ENCODE measurements around the gene BRD2. TPM values are rescaled to one million over a fixed set of nuclear protein-coding genes. Genes with fewer than 3 reads are reported as not detected.

The BRD2 gene
- total RNA-seq, 1 experiment from 2014 or later: 157 TPM

- TF ChIP-seq EZH2 (IDR thresholded peaks at IDR 0.05; ENCODE audit: low read depth) (no peak), CTCF (conservative IDR thresholded peaks at IDR 0.05) (peak; percentile 39; the same call in 1 of the 2 replicates)
- Histone ChIP-seq H3K27ac (no peak overlapping the region), H3K79me2 (ENCODE audit: low read depth) (no peaks in the 10 kb centered on the region), H3K9me2 (ENCODE audit: insufficient read depth) (no peaks in the 10 kb centered on the region), H3K4me3 (no peak overlapping the region), H3K4me1 (replicated peaks; ENCODE audit: insufficient read depth) (no peaks in the 10 kb centered on the region), H3F3A (ENCODE audit: insufficient read depth, low read depth) (no peaks in the 10 kb centered on the region), H3K9me3 (ENCODE audit: insufficient read depth, low read depth) (no peaks in the 10 kb centered on the region), H4K20me1 (ENCODE audit: insufficient read depth) (no peaks in the 10 kb centered on the region), H3K4me2 (no peak overlapping the region), H3K36me3 (ENCODE audit: low read depth) (no peaks in the 10 kb centered on the region), H3K27me3 (ENCODE audit: insufficient read depth, low read depth) (peaks cover 74% of the 10 kb centered on the region), H2AFZ (no peak overlapping the region)
- intact Hi-C loops (cut with micrococcal nuclease; ENCODE audit: unreplicated experiment): no loop called here
- POLR2A ChIA-PET (ENCODE audit: unreplicated experiment): no interaction called here
- CTCF ChIA-PET: no interaction called here
- DNase-seq: no peak
- no TSS peak for BruUV-seq (replicated peaks)
Observed at GRCh38 chr6:33000055-33000454, 31.7 kb downstream of the BRD2 start.

- ChIA-PET CTCF (no interaction called here), POLR2A (ENCODE audit: unreplicated experiment) (no interaction called here)
- no peak overlapping the region for H3K27ac ChIP-seq
- H3K4me2 ChIP-seq: no peak overlapping the region
- no peaks in the 10 kb centered on the region for H3K9me2 ChIP-seq (ENCODE audit: insufficient read depth)
- H4K20me1 ChIP-seq (ENCODE audit: insufficient read depth): no peaks in the 10 kb centered on the region
- no peaks in the 10 kb centered on the region for H3F3A ChIP-seq (ENCODE audit: insufficient read depth, low read depth)
- H3K36me3 ChIP-seq (ENCODE audit: low read depth): no peaks in the 10 kb centered on the region
- H2AFZ ChIP-seq: no peak overlapping the region
- H3K27me3 ChIP-seq (ENCODE audit: insufficient read depth, low read depth): peaks cover 79% of the 10 kb centered on the region
- intact Hi-C loops (cut with micrococcal nuclease; ENCODE audit: unreplicated experiment): no loop called here
- TF ChIP-seq EZH2 (IDR thresholded peaks at IDR 0.05; ENCODE audit: low read depth): no peak
- TF ChIP-seq CTCF (conservative IDR thresholded peaks at IDR 0.05): no peak
- H3K4me1 ChIP-seq (replicated peaks; ENCODE audit: insufficient read depth): no peaks in the 10 kb centered on the region
- DNase-seq: no peak
- H3K4me3 ChIP-seq: no peak overlapping the region
- H3K9me3 ChIP-seq (ENCODE audit: insufficient read depth, low read depth): no peaks in the 10 kb centered on the region
- H3K79me2 ChIP-seq (ENCODE audit: low read depth): no peaks in the 10 kb centered on the region
- no TSS peak for BruUV-seq (replicated peaks)
Observed at GRCh38 chr6:33001685-33002084, 33.3 kb downstream of the BRD2 start.

GRCh38 chr6:33004940-33005339, 36.5 kb downstream of the BRD2 start:
- Histone ChIP-seq H2AFZ (no peak overlapping the region), H3K27ac (no peak overlapping the region), H3K27me3 (ENCODE audit: insufficient read depth, low read depth) (peaks cover 95% of the 10 kb centered on the region), H3K9me2 (ENCODE audit: insufficient read depth) (no peaks in the 10 kb centered on the region), H3K4me1 (replicated peaks; ENCODE audit: insufficient read depth) (no peaks in the 10 kb centered on the region), H3F3A (ENCODE audit: insufficient read depth, low read depth) (no peaks in the 10 kb centered on the region), H3K9me3 (ENCODE audit: insufficient read depth, low read depth) (no peaks in the 10 kb centered on the region), H3K36me3 (ENCODE audit: low read depth) (no peaks in the 10 kb centered on the region), H3K4me3 (no peak overlapping the region), H4K20me1 (ENCODE audit: insufficient read depth) (no peaks in the 10 kb centered on the region), H3K79me2 (ENCODE audit: low read depth) (no peaks in the 10 kb centered on the region), H3K4me2 (no peak overlapping the region)
- no peak for TF ChIP-seq EZH2 (IDR thresholded peaks at IDR 0.05; ENCODE audit: low read depth)
- TF ChIP-seq CTCF (conservative IDR thresholded peaks at IDR 0.05): no peak
- no TSS peak for BruUV-seq (replicated peaks)
- DNase-seq: no peak
- ChIA-PET POLR2A (ENCODE audit: unreplicated experiment) (no interaction called here), CTCF (no interaction called here)
- intact Hi-C loops (cut with micrococcal nuclease; ENCODE audit: unreplicated experiment): no loop called here

Data from PC-9 (cell line).